IgD-negative memory B cell (primary cell): ENCODE data around the gene NQO2. TPM values are rescaled to one million over a fixed set of nuclear protein-coding genes. Genes with fewer than 3 reads are reported as not detected.
"Not testable (repeated sequence)": the region's sequence is repeated elsewhere in the genome, so short reads cannot be mapped to it uniquely, and the experiment has no call there.

ENCODE experiments used
- H3K27ac Mint-ChIP-seq, 3 donors: one replicate each; pipeline ENCODE4 v1.8.0; 2020 to 2022; ENCODE audit warnings: mild to moderate bottlenecking in 3 of 3, mixed read lengths in 3 of 3, moderate library complexity in 1 of 3
- H3K27me3 Mint-ChIP-seq: one replicate; pipeline ENCODE4 v1.8.0; 2021; ENCODE audit warnings: mixed read lengths
- H3K36me3 Mint-ChIP-seq: one replicate; pipeline ENCODE4 v1.8.0; 2020; ENCODE audit warnings: mild to moderate bottlenecking, mixed read lengths
- H3K4me1 Mint-ChIP-seq, 3 donors: one replicate each; pipeline ENCODE4 v1.8.0; 2020 to 2022; ENCODE audit warnings: mixed read lengths in 3 of 3, mild to moderate bottlenecking in 1 of 3
- H3K4me3 Mint-ChIP-seq, 4 donors: one replicate each; pipeline ENCODE4 v1.8.0; 2020 to 2022; ENCODE audit warnings: mild to moderate bottlenecking in 4 of 4, mixed read lengths in 4 of 4, moderate library complexity in 3 of 4
- H3K9me3 Mint-ChIP-seq, 3 donors: one replicate each; pipeline ENCODE4 v1.8.0; 2020 to 2021; ENCODE audit warnings: mixed read lengths in 3 of 3, mild to moderate bottlenecking in 1 of 3
- polyA plus RNA-seq: library from polyadenylated mRNA; unstranded; fragments of 300-500 nt; fragmentation: Illumina TruSeq; gene quantifications from one replicate; pipeline ENCODE4 v1.2.3, GENCODE V29; 2021

NQO2 gene
- polyA plus RNA-seq, 1 donor from 2014 or later: 27.6 TPM

DNA sequence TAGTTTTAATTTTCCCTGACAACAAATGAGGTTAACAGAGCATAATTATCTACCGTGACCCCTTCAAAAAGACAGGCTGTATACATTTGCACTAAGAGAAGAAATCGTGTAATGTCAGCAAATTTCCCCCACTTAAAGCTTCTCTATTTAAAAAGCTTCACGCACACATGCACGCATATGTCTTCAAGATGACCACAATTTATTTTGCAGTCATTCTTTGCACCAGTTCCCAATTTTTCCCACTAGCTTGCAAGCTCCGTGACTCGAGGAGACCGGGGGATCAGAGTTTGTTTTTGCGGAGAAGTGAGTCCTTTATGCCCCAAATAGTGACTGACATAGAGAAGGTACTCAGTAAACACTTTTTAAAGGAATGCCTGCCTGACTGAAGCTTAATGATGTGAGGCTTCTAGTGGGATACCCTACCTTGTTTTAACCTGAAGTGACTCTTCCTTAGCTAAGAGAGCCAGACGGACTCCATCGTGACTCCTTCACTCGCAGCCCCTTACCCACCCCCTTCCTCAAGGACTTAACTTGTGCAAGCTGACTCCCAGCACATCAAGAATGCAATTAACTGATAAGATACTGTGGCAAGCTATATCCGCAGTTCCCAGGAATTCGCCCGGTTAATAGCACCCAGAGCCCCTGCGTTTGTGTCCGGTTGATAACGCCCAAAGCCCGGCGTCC is 9.3 kb upstream of the NQO2 start:
- Mint-ChIP-seq H3K36me3 (no peaks in the 10 kb centered on the region), H3K27me3 (no peaks in the 10 kb centered on the region), H3K4me1 (peaks cover 13 to 22% (median 16%) of the 10 kb centered on the region in 3 donors), H3K9me3 (no peaks in the 10 kb centered on the region), H3K4me3 (peak overlapping the region; percentile 92 to 99 (median 98)), H3K27ac (peak overlapping the region; percentile 96 to 100 (median 98))

DNA sequence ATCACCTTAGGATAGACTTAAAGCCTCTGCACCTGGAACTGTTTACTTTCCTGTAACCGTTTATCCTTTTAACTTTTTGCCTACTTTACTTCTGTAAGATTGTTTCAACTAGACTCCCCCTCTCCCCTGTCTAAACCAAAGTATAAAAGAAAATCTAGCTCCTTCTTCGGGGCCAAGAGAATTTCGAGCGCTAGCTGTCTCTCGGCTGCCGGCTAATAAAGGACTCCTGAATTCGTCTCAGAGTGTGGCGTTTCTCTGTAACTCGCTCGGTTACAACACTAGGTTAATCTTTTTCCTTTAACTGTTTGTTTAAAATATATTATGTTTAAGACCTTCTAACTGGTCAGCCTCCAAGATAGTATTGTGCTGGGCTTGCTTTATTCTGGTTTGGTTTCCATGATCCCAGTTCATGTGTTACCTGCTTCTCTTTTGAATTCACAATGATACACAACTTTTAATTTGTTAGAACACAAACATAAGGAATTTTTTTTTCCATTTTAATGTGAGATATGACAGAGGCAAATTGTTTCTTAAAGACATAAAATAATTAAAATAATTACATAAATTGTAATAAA is 8.7 kb upstream of the NQO2 start:
- no peaks in the 10 kb centered on the region for H3K9me3 Mint-ChIP-seq
- peaks cover 13 to 22% (median 16%) of the 10 kb centered on the region in 3 donors for H3K4me1 Mint-ChIP-seq
- no peaks in the 10 kb centered on the region for H3K36me3 Mint-ChIP-seq
- peak overlapping the region; percentile 96 to 100 (median 98) for H3K27ac Mint-ChIP-seq
- peak overlapping the region; percentile 92 to 99 (median 98) for H3K4me3 Mint-ChIP-seq
- no peaks in the 10 kb centered on the region for H3K27me3 Mint-ChIP-seq

DNA sequence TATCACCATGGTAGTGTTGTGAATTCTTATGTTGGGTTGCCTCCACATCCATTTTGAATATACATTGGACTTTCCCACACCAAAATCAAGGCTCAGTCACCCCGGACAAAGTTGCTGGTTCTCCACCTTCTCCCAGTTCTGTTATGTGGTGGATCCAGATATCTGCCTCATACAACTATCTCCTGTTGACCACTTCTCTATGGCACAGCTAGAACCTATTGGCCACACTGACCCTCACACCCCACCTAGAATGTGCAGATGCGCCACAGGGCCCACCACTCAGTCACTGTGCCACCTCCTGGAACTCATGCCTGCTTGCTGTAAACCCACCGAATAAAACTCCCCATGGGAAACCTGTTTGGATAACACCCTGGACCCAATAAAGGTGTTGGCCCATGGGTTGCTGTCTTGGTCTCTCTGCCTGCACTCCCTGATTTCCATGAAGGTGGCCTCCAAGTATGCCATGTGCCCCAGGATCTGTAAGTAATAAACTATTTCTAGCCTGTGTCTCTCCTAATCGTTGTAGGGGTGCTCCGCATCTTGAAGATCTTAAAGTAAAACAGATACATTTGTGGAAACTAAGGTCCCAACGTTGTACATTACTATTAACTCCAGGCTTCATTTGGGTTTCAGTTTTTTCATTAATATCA is 7.2 kb upstream of the NQO2 start:
- no peaks in the 10 kb centered on the region for H3K27me3 Mint-ChIP-seq
- no peaks in the 10 kb centered on the region for H3K36me3 Mint-ChIP-seq
- no peak overlapping the region for H3K27ac Mint-ChIP-seq
- H3K4me3 Mint-ChIP-seq: peak overlapping the region in 2 of 4 donors; percentile 17 to 69
- H3K9me3 Mint-ChIP-seq: no peaks in the 10 kb centered on the region
- H3K4me1 Mint-ChIP-seq: peaks cover 15 to 27% (median 21%) of the 10 kb centered on the region in 3 donors

DNA sequence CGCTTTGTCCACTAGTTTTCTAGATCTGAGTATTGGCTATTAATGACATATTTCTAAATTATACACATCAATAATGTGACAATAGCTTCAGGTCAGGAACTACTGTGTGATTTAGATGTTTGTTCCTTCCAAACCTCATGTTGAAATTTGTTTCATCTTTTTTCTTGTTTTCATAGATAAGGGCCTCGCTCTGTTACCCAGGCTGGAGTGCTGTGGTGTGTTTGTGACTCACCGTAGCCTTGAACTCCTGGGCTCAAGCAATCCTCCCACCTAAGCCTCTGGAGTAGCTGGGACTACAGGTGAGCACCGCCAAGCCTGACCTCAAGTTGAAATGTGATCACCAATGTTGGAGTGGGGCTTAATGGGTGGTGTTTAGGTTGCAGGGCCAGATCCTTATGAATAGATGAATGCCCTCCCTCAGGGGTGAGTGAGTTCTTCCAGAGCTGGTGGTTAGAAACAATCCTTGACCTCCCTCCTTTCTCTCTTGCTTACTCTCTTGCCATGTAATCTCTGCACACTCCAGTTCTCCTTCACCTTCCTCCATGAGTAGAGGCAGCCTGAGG is 5.9 kb upstream of the NQO2 start:
- no peak overlapping the region for H3K27ac Mint-ChIP-seq
- H3K27me3 Mint-ChIP-seq: no peaks in the 10 kb centered on the region
- H3K4me3 Mint-ChIP-seq: peak overlapping the region in 1 of 4 donors; percentile 3
- H3K9me3 Mint-ChIP-seq: no peaks in the 10 kb centered on the region
- H3K4me1 Mint-ChIP-seq: peaks cover 10 to 23% (median 21%) of the 10 kb centered on the region in 3 donors
- no peaks in the 10 kb centered on the region for H3K36me3 Mint-ChIP-seq

DNA sequence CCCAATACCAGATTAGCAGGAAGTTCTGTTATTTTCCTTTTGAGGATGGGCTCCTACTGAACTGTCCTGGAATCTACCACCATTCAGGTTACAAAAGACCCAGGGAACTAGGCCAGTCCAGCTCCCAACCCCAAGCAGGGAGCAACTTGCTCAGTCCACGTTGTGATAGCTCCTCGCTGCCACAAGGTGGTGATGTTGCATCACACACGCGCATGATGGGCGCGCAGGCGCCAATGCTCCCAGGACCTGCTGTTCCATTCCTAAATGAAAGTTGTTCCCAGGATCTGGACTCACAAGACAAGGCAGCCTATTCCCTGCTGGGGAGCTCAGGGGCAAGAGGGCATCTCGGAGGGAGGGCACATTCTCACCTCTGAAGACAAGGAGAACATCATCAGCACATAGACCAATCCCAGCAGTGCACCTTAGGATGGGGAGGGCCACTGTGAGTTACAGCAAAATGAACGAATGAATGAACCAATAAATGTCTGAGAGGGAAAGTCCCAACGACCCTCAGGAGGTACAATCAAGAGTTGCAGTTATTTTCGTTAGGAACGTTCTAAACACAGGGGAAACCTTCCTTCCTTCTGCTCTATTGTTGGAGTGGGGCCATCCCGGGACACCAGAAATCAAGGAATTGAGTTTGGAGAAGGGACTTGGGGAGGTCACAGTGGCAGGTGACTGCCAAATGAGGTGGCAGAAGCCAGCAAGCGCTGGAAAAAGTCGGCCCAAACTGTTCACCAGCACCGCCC is 1.3 kb upstream of the NQO2 start:
- peaks cover 15 to 22% (median 21%) of the 10 kb centered on the region in 3 donors for H3K4me1 Mint-ChIP-seq
- not testable (repeated sequence) for H3K36me3 Mint-ChIP-seq, H3K27me3 Mint-ChIP-seq, H3K9me3 Mint-ChIP-seq
- peak overlapping the region; percentile 71 to 91 (median 75) for H3K27ac Mint-ChIP-seq
- H3K4me3 Mint-ChIP-seq: peak overlapping the region; percentile 88 to 93 (median 90)

DNA sequence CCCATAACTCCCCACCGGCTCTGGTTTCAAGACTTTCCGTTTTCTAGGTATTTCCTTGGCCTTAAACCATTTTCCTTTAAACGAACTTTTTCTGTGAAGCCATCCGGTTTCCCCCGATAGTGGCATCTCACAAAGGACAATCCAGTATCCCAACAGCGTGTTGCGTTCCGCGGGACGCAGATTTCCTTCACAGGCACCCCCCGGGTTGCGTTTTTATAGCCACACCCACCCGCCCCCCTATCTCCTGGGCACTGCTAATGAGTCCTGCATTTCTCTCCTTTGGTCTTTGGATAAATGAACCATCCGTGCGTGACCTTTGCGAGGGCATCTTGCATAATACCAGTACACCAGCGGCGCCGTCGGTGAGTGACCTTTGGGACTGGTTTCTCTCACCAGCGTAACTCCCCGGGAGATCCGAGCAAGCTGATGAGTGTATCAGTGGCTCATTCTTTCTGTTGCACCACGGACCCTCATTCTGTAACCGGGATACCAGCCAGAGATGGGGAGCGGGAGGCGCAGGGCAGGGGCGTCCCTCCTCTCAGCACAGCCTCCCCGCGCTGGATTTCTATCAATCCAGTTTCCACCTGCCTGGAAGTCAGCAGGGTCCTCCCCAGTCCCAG is 586 bp upstream of the NQO2 start:
- Mint-ChIP-seq H3K4me3 (peak overlapping the region; percentile 88 to 93 (median 90)), H3K36me3 (no peaks in the 10 kb centered on the region), H3K9me3 (no peaks in the 10 kb centered on the region), H3K27me3 (no peaks in the 10 kb centered on the region), H3K4me1 (peaks cover 15 to 22% (median 21%) of the 10 kb centered on the region in 3 donors), H3K27ac (peak overlapping the region; percentile 71 to 91 (median 75))

DNA sequence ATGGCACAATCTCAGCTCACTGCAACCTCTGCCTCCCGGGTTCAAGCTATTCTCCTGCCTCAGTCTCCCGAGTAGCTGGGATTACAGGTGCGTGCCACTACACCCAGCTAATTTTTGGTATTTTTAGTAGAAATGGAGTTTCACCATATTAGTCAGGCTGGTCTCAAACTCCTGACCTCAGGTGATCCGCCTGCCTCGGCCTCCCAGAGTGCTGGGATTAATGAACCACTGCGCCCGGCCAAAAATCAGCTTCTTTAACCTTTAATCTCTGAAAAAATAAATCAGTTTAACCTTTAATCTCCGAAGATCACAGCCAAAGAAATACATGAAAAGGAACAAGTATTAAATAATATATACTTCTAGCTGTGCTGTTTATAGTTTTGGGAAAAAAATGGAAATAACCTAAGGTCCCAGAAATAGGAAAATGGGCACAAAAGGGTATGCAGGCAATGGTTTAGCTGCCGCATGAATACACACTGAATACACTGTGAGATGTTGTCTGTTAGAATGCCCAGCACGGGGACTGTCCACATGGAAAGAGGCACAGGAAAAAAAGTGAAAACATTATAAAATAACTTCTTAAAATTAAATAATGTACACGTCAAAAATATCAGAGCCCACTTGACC is 1.6 kb downstream of the NQO2 start:
- Mint-ChIP-seq H3K4me3 (peak overlapping the region; percentile 50 to 92 (median 64)), H3K4me1 (peaks cover 15 to 20% (median 19%) of the 10 kb centered on the region in 3 donors), H3K9me3 (no peaks in the 10 kb centered on the region), H3K27ac (peak overlapping the region in 2 of 3 donors; percentile 16 to 35), H3K36me3 (no peaks in the 10 kb centered on the region), H3K27me3 (no peaks in the 10 kb centered on the region)

DNA sequence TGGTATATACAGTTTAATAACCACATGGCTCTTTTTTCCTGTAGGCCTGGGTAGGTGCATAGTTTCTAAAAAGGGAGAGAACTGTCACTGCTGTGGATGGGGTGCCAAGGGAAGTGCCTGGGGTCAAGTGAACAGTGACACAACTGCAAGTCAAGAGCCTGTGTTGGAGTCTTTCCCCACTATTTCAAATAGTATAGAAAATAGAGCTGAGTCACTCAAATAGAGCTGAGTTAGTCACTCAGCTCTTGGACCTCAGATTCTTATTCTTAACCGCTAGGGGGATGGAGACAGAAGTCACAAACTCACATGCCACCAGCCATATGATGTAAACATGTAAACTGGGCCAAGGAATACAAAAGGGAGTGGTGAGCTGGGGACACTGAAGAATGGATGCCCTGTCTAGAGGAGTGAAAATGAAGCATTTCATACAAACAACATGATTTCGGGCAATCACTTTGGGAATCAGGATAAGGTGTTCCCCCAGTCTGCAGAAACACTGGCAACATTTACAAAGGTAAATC is 2.1 kb downstream of the NQO2 start:
- H3K4me3 Mint-ChIP-seq: peak overlapping the region in 3 of 4 donors; percentile 49 to 65 (median 57)

DNA sequence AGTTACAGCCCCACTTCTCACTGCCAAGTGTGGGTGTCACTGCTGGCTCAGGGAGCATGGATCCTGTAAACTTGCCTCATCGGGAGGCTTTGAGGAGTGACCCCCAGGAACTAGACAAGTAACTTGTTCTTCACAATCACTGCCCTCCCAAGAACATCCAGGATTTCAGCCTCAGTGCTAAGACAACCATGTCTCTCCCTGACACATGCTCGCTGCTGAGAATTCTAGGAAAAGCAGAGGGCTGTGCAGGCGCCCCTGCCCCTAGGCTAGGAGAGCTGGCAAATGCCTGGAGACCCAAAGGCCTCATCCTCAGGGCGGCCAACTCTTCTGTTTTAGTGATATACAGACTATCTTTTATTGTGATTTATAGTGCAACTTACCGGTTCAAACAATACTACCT is 3.5 kb downstream of the NQO2 start:
- not testable (repeated sequence) for H3K9me3 Mint-ChIP-seq, H3K27me3 Mint-ChIP-seq, H3K4me3 Mint-ChIP-seq, H3K27ac Mint-ChIP-seq, H3K36me3 Mint-ChIP-seq
- peaks cover 11 to 14% (median 13%) of the 10 kb centered on the region in 3 donors for H3K4me1 Mint-ChIP-seq

More for the DNA sequence above, 2.1 kb downstream of the NQO2 start:
- peaks cover 13 to 17% (median 14%) of the 10 kb centered on the region in 3 donors for H3K4me1 Mint-ChIP-seq
- H3K9me3 Mint-ChIP-seq: no peaks in the 10 kb centered on the region
- H3K36me3 Mint-ChIP-seq: no peaks in the 10 kb centered on the region
- H3K27me3 Mint-ChIP-seq: no peaks in the 10 kb centered on the region
- H3K27ac Mint-ChIP-seq: peak overlapping the region in 2 of 3 donors; percentile 6 to 16

DNA sequence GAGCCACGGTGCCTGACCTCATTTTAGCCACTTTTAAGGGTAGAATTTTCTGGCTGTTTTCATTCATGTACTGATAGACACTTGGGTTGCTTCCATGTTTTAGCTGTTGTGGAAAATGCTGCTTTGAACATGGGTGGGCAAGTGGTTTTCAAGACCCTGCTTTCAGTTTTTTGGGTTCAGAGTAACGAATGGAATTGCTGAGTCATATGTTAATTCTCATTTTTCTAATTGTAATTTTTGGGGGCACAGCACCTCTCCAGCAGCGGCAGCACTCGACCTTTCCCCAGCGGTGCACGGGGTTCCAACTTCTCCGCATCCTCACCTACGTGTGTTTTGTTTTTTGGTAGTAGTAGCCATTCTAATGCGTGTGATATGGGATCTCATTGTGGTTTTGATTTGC is 5.4 kb downstream of the NQO2 start:
- Mint-ChIP-seq H3K27ac (no peak overlapping the region), H3K4me1 (peaks cover 5 to 8% (median 7%) of the 10 kb centered on the region in 3 donors), H3K27me3 (no peaks in the 10 kb centered on the region), H3K36me3 (peaks cover 2% of the 10 kb centered on the region), H3K9me3 (peaks cover 0 to 2% (median 2%) of the 10 kb centered on the region in 3 donors), H3K4me3 (no peak overlapping the region)

DNA sequence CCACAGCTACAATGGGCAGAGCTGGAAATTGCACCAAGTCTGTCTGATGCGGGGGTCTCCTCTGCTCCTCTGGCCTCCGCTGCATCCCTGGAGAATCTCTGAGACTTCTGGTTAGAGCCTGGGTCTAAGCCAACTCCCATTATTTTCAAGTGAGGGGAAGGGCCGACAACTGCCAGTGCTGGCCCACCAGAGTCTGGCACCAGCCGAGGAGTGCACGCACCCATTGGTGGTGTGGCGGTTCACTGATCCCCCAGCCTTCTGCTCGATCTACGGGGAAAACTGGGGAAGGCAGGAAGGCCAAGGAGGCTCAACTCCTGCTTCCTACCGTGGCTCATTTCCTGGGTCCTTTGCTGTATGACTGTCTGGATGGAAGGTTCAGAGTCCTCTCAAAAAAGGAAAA is 6.2 kb downstream of the NQO2 start:
- Mint-ChIP-seq H3K9me3 (peaks cover 5 to 8% (median 8%) of the 10 kb centered on the region in 3 donors), H3K27me3 (no peaks in the 10 kb centered on the region), H3K4me3 (no peak overlapping the region), H3K27ac (no peak overlapping the region), H3K4me1 (peaks cover 5 to 6% (median 6%) of the 10 kb centered on the region in 3 donors), H3K36me3 (peaks cover 2% of the 10 kb centered on the region)

DNA sequence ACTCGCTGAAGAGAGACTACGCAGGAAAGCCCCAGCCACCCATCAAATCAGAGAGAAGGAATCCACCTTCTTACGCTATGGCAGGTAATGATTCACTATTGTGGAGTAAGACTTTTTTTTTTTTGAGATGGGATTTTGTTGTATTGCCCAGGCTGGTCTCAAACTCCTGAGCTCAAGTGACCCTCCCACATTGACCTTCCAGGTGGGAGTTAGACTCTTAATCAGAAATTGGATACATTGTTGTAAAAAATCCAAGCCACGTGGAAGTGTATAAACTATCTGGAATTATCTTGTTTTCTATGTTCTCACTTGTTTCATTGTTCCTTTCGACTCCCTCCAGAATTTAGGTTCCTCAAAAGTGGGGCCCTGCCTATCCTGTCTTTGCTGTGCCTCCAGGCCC is 6.8 kb downstream of the NQO2 start:
- Mint-ChIP-seq H3K9me3 (peaks cover 8 to 12% (median 9%) of the 10 kb centered on the region in 3 donors), H3K4me1 (peaks cover 4 to 6% (median 5%) of the 10 kb centered on the region in 3 donors), H3K36me3 (peaks cover 6% of the 10 kb centered on the region), H3K27ac (no peak overlapping the region), H3K27me3 (no peaks in the 10 kb centered on the region), H3K4me3 (no peak overlapping the region)

DNA sequence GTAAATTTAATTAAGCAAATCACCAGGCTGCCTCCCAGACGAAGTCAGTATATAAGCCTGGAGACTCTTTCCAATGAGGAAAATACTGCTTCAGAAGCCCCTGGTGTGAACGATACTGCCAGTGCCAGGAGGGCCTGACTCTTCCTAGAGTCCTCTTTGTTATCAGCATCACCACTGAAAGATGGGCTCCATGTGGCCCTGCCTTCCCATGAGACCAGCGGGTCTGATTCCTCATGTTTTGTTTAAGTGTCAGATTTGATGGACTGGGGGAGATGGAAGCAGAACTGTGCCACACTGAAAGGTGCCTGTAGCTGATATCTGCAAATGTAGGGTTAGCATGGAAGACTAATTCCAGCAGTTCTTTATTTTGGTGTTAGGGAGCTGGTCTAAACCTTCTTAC is 7.9 kb downstream of the NQO2 start:
- H3K36me3 Mint-ChIP-seq: peaks cover 16% of the 10 kb centered on the region

More for the DNA sequence above, 7.9 kb downstream of the NQO2 start:
- no peaks in the 10 kb centered on the region for H3K4me1 Mint-ChIP-seq
- H3K4me3 Mint-ChIP-seq: no peak overlapping the region
- H3K9me3 Mint-ChIP-seq: peaks cover 11 to 21% (median 18%) of the 10 kb centered on the region in 3 donors
- no peak overlapping the region for H3K27ac Mint-ChIP-seq
- no peaks in the 10 kb centered on the region for H3K27me3 Mint-ChIP-seq
